ENCODE data around the gene LRRC4B.
"Not testable (repeated sequence)": the region's sequence is repeated elsewhere in the genome, so short reads cannot be mapped to it uniquely, and the experiment has no call there.

LRRC4B gene

GRCh38 chr19:50580970-50581634 is 12.9 kb upstream of the LRRC4B start:
- no peak overlapping the region for H3K27ac ChIP-seq
- TF ChIP-seq CTCF (conservative IDR thresholded peaks at IDR 0.05) (no peak), ZFX (IDR thresholded peaks at IDR 0.05) (no peak)

- H3K27ac ChIP-seq: no peak overlapping the region
- no peak for TF ChIP-seq ZFX (IDR thresholded peaks at IDR 0.05)
- no peak for TF ChIP-seq CTCF (conservative IDR thresholded peaks at IDR 0.05)
These were observed 12.0 kb upstream of the LRRC4B start for GRCh38 chr19:50580240-50580639.

GRCh38 chr19:50576769-50577168 is 8.5 kb upstream of the LRRC4B start:
- H3K27ac ChIP-seq: not testable (repeated sequence)

GRCh38 chr19:50573741-50574461 is 5.7 kb upstream of the LRRC4B start:
- TF ChIP-seq ZFX (IDR thresholded peaks at IDR 0.05) (no peak), CTCF (conservative IDR thresholded peaks at IDR 0.05) (no peak)
- no peak overlapping the region for H3K27ac ChIP-seq

GRCh38 chr19:50570997-50571396 is 2.8 kb upstream of the LRRC4B start:
- TF ChIP-seq ZFX (IDR thresholded peaks at IDR 0.05): no peak
- no peak for TF ChIP-seq CTCF (conservative IDR thresholded peaks at IDR 0.05)
- no peak overlapping the region for H3K27ac ChIP-seq

- no peak for TF ChIP-seq CTCF (conservative IDR thresholded peaks at IDR 0.05)
- H3K27ac ChIP-seq: no peak overlapping the region
These were observed 1.8 kb upstream of the LRRC4B start for GRCh38 chr19:50569938-50570540.

- H3K27ac ChIP-seq: no peak overlapping the region
- TF ChIP-seq CTCF (conservative IDR thresholded peaks at IDR 0.05) (no peak), ZFX (IDR thresholded peaks at IDR 0.05) (no peak)
These were observed 778 bp upstream of the LRRC4B start for GRCh38 chr19:50568728-50569698.

All from C4-2B (cell line).